Glutamatergic neuron (in vitro differentiated cells): ENCODE data around the gene TEX13D. TPM values are rescaled to one million over a fixed set of nuclear protein-coding genes. Genes with fewer than 3 reads are reported as not detected.

Source experiments
- DNase-seq: peaks from one replicate; pipeline ENCODE4 v3.0.0; 2022
- H3K27ac Mint-ChIP-seq: one replicate; pipeline ENCODE4 v1.8.0; 2020; ENCODE audit warnings: mild to moderate bottlenecking, mixed read lengths, inconsistent platforms; ENCODE audit not compliant: unreplicated experiment
- H3K27me3 Mint-ChIP-seq: one replicate; pipeline ENCODE4 v1.8.0; 2020; ENCODE audit warnings: mild to moderate bottlenecking, moderate library complexity, mixed read lengths, inconsistent platforms; ENCODE audit not compliant: unreplicated experiment
- H3K36me3 Mint-ChIP-seq: one replicate; pipeline ENCODE4 v1.8.0; 2020; ENCODE audit warnings: mild to moderate bottlenecking, mixed read lengths, inconsistent platforms; ENCODE audit not compliant: unreplicated experiment
- H3K4me1 Mint-ChIP-seq: one replicate; pipeline ENCODE4 v1.8.0; 2020; ENCODE audit warnings: mild to moderate bottlenecking, low read depth, mixed read lengths, inconsistent platforms; ENCODE audit not compliant: unreplicated experiment
- H3K4me3 Mint-ChIP-seq: one replicate; pipeline ENCODE4 v1.8.0; 2020; ENCODE audit warnings: mild to moderate bottlenecking, mixed read lengths, inconsistent platforms; ENCODE audit not compliant: unreplicated experiment
- H3K9me3 Mint-ChIP-seq: one replicate; pipeline ENCODE4 v1.8.0; 2020; ENCODE audit warnings: mild to moderate bottlenecking, moderate library complexity, mixed read lengths, inconsistent platforms; ENCODE audit not compliant: unreplicated experiment
- total RNA-seq: library from RNA; stranded (reverse); fragmentation: NEBNext Ultra II Directional; extraction: Animal tissue kit (Norgen Biotek cat#: 25700); gene quantifications from one replicate; pipeline ENCODE4 v1.2.1, GENCODE V29; 2021; ENCODE audit not compliant: unreplicated experiment
- TF ChIP-seq, protein P1 (sequence below): fragments of 200-600 bp; sonication (generic); IDR thresholded peaks from one replicate; pipeline ENCODE4 v1.5.0; 2021; ENCODE audit not compliant: partially characterized antibody, unreplicated experiment

TEX13D gene
- total RNA-seq, 1 donor from 2014 or later: not detected

DNA sequence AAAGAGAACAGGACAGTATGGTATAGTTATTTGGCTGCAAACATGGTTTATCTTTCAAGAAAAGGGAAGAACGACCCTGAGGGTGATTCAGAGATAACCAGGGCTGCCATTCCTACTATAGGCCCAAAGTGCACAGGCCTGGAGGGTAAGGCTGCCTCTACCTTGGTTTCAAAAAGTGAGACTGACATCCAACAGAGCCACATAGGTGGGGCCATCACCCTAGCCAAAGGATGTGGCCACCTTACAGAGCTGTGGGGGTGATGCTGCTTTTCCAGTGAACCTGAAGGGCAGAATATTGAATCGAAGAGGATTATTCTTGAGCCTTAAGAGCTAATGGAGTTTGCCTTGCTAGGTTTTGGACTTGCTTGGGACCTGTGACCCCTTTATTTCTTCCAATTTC, 29.6 kb downstream of the TEX13D start:
- TF ChIP-seq, protein P1, sequence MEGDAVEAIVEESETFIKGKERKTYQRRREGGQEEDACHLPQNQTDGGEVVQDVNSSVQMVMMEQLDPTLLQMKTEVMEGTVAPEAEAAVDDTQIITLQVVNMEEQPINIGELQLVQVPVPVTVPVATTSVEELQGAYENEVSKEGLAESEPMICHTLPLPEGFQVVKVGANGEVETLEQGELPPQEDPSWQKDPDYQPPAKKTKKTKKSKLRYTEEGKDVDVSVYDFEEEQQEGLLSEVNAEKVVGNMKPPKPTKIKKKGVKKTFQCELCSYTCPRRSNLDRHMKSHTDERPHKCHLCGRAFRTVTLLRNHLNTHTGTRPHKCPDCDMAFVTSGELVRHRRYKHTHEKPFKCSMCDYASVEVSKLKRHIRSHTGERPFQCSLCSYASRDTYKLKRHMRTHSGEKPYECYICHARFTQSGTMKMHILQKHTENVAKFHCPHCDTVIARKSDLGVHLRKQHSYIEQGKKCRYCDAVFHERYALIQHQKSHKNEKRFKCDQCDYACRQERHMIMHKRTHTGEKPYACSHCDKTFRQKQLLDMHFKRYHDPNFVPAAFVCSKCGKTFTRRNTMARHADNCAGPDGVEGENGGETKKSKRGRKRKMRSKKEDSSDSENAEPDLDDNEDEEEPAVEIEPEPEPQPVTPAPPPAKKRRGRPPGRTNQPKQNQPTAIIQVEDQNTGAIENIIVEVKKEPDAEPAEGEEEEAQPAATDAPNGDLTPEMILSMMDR: no peak
- no peaks in the 10 kb centered on the region for H3K27me3 Mint-ChIP-seq
- H3K9me3 Mint-ChIP-seq: no peaks in the 10 kb centered on the region
- no peak overlapping the region for H3K27ac Mint-ChIP-seq
- no peaks in the 10 kb centered on the region for H3K36me3 Mint-ChIP-seq
- no peak overlapping the region for H3K4me3 Mint-ChIP-seq
- no peak for DNase-seq
- no peaks in the 10 kb centered on the region for H3K4me1 Mint-ChIP-seq

DNA sequence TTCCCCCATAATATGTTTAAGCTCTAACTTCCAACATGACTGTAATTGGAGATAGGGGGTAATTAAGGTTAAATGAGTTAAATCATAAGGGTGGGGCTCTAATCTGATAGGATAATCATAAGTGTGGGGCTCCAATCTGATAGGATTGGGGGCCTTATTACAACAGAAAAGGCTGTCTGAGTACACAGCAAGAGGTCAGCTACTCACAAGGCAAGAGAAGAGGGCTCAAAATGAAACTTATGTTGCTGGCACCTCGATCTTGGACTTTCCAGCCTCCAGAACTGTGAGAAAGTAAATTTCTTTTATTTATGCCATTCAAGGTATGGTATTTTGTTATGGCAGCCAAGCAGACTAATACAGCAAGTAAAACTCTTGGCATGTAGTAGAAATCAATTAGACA, 30.3 kb downstream of the TEX13D start:
- TF ChIP-seq, protein P1: no peak
- H3K9me3 Mint-ChIP-seq: no peaks in the 10 kb centered on the region
- no peaks in the 10 kb centered on the region for H3K27me3 Mint-ChIP-seq

DNA sequence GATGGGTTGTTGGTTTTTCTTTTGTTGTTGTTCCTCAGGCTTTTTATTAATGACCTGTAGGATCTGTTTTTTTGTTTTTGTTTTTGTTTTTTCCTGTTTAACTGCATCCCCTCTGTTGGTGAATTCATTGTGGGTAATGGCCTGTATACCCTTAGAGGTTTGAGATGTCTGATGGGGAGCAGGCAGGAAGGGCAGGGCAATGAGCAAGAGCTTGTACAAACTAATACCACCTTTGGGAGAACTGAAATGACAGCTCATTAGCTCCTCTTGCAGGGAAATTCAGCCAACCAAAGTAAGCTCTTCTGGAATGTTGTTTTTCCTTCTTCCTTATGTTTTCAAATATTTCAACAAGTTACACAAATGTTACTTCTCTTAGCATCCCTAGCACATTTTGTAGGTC, 37.3 kb downstream of the TEX13D start:
- Mint-ChIP-seq H3K27me3 (no peaks in the 10 kb centered on the region), H3K4me3 (no peak overlapping the region), H3K9me3 (no peaks in the 10 kb centered on the region), H3K27ac (no peak overlapping the region), H3K36me3 (no peaks in the 10 kb centered on the region), H3K4me1 (no peaks in the 10 kb centered on the region)
- TF ChIP-seq, protein P1: no peak
- no peak for DNase-seq

More for the DNA sequence above, 30.3 kb downstream of the TEX13D start:
- Mint-ChIP-seq H3K4me3 (no peak overlapping the region), H3K36me3 (no peaks in the 10 kb centered on the region), H3K27ac (no peak overlapping the region), H3K4me1 (no peaks in the 10 kb centered on the region)
- DNase-seq: no peak

DNA sequence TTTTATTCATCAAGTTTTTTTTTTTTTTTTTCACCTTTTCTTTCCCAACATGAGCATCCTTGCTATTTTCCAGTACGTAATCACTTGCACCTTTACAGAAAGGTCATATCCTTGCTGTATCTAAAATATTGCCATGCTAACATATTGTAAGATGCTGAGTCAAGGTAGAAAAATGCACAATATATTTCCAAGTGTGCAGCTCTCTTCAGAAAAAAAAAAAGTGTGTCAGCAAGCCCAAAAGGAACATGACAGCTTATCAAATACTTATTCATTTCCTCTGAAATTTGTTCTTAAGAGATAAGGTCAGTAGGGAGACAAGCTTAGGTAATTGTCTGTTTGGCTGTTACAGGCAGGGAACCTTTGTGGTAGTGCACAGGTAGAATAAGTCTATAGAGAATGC, 40.9 kb downstream of the TEX13D start:
- no peaks in the 10 kb centered on the region for H3K36me3 Mint-ChIP-seq
- DNase-seq: no peak
- no peaks in the 10 kb centered on the region for H3K27me3 Mint-ChIP-seq
- H3K4me3 Mint-ChIP-seq: no peak overlapping the region
- H3K9me3 Mint-ChIP-seq: no peaks in the 10 kb centered on the region
- H3K27ac Mint-ChIP-seq: no peak overlapping the region
- TF ChIP-seq, protein P1: no peak
- no peaks in the 10 kb centered on the region for H3K4me1 Mint-ChIP-seq

- no peak overlapping the region for H3K27ac Mint-ChIP-seq
- H3K4me1 Mint-ChIP-seq: peaks cover 8% of the 10 kb centered on the region
- no peaks in the 10 kb centered on the region for H3K27me3 Mint-ChIP-seq
- H3K4me3 Mint-ChIP-seq: no peak overlapping the region
- no peaks in the 10 kb centered on the region for H3K9me3 Mint-ChIP-seq
- TF ChIP-seq, protein P1: no peak
- no peak for DNase-seq
- H3K36me3 Mint-ChIP-seq: no peaks in the 10 kb centered on the region
Measured at GRCh38 chrX:124378643-124379042, 46.2 kb downstream of the TEX13D start.
